H9 (cell line): ENCODE data around the gene RHBDF1. TPM values are rescaled to one million over a fixed set of nuclear protein-coding genes. Genes with fewer than 3 reads are reported as not detected.

Experiments
- DNase-seq: peaks from one replicate; pipeline ENCODE4 v3.0.0-alpha.2; 2017
- H2AFZ ChIP-seq: one replicate; pipeline ENCODE4 v1.6.1; 2013; ENCODE audit warnings: mild to moderate bottlenecking, low read length, control low read depth, moderate library complexity
- H2AK5ac ChIP-seq: 2 replicates; pipeline ENCODE4 v1.6.1; 2013; ENCODE audit warnings: low read length, control low read depth, mixed read lengths; ENCODE audit not compliant: insufficient read length
- H2BK120ac ChIP-seq: one replicate; pipeline ENCODE4 v1.6.1; 2013; ENCODE audit warnings: low read depth, mild to moderate bottlenecking, low read length, control low read depth, inconsistent platforms; ENCODE audit not compliant: poor library complexity, severe bottlenecking
- H2BK12ac ChIP-seq: 2 replicates; pipeline ENCODE4 v1.6.1; 2013; ENCODE audit warnings: low read length, control low read depth, mixed read lengths, low read depth; ENCODE audit not compliant: insufficient read length
- H2BK15ac ChIP-seq: 2 replicates; pipeline ENCODE4 v1.6.1; 2013; ENCODE audit warnings: low read depth, low read length, control low read depth
- H2BK20ac ChIP-seq: one replicate; pipeline ENCODE4 v1.6.1; 2013; ENCODE audit warnings: low read depth, mild to moderate bottlenecking, low read length, control low read depth, inconsistent platforms; ENCODE audit not compliant: poor library complexity, severe bottlenecking
- H2BK5ac ChIP-seq: 2 replicates; pipeline ENCODE4 v1.6.1; 2013; ENCODE audit warnings: low read length, control low read depth, mixed read lengths; ENCODE audit not compliant: insufficient read length
- H3K14ac ChIP-seq: 2 replicates; pipeline ENCODE4 v1.6.1; 2013; ENCODE audit warnings: low read length, control low read depth; ENCODE audit not compliant: insufficient read depth
- H3K18ac ChIP-seq: 2 replicates; pipeline ENCODE4 v1.6.1; 2013; ENCODE audit warnings: low read depth, mild to moderate bottlenecking, mixed read lengths, low read length, control low read depth; ENCODE audit not compliant: insufficient read length
- H3K23ac ChIP-seq: 2 replicates; pipeline ENCODE4 v1.6.1; 2013; ENCODE audit warnings: low read length, control low read depth, mixed read lengths, low read depth; ENCODE audit not compliant: insufficient read length
- H3K23me2 ChIP-seq: 2 replicates; pipeline ENCODE4 v1.6.1; 2013; ENCODE audit warnings: low read depth, mild to moderate bottlenecking, mixed read lengths, low read length, control low read depth; ENCODE audit not compliant: insufficient read length, poor library complexity, severe bottlenecking
- H3K27ac ChIP-seq: 2 replicates; pipeline ENCODE4 v1.5.1; 2013; ENCODE audit warnings: low read length, control low read depth, mixed read lengths, low read depth; ENCODE audit not compliant: insufficient read length
- H3K27me3 ChIP-seq: 2 replicates; pipeline ENCODE4 v1.6.1; 2013; ENCODE audit warnings: low read length, control low read depth, inconsistent platforms; ENCODE audit not compliant: insufficient read depth
- H3K4ac ChIP-seq: 2 replicates; pipeline ENCODE4 v1.6.1; 2013; ENCODE audit warnings: low read depth, mild to moderate bottlenecking, control low read depth, inconsistent platforms, low read length, moderate library complexity
- H3K4me1 ChIP-seq: 2 replicates; pipeline ENCODE4 v1.6.1; 2013; ENCODE audit warnings: low read length, control low read depth, inconsistent platforms; ENCODE audit not compliant: insufficient read depth
- H3K4me2 ChIP-seq: 2 replicates; pipeline ENCODE4 v1.6.1; 2013; ENCODE audit warnings: low read length, control low read depth, mixed read lengths; ENCODE audit not compliant: insufficient read length, insufficient read depth
- H3K56ac ChIP-seq: 2 replicates; pipeline ENCODE4 v1.6.1; 2013; ENCODE audit warnings: low read depth, mild to moderate bottlenecking, mixed read lengths, low read length, control low read depth; ENCODE audit not compliant: insufficient read length
- H3K79me1 ChIP-seq: 2 replicates; pipeline ENCODE4 v1.6.1; 2013; ENCODE audit warnings: low read depth, mild to moderate bottlenecking, moderate library complexity, low read length, control low read depth, inconsistent platforms; ENCODE audit not compliant: insufficient read depth, poor library complexity, severe bottlenecking
- H3K79me2 ChIP-seq: 2 replicates; pipeline ENCODE4 v1.6.1; 2013; ENCODE audit warnings: low read length, control low read depth, inconsistent platforms; ENCODE audit not compliant: insufficient read depth
- H3K9ac ChIP-seq: 2 replicates; pipeline ENCODE4 v1.6.1; 2013; ENCODE audit warnings: low read length, control low read depth, mixed read lengths; ENCODE audit not compliant: insufficient read length; ENCODE audit errors: extremely low read depth
- H3K9me3 ChIP-seq: one replicate; pipeline ENCODE4 v1.6.1; 2013; ENCODE audit warnings: low read depth, low read length, inconsistent platforms; ENCODE audit not compliant: control insufficient read depth
- H3T11ph ChIP-seq: one replicate; pipeline ENCODE4 v1.6.1; 2013; ENCODE audit warnings: mild to moderate bottlenecking, low read length, control low read depth, inconsistent platforms
- H4K20me1 ChIP-seq: one replicate; pipeline ENCODE4 v1.6.1; 2013; ENCODE audit not compliant: control insufficient read depth, insufficient read length, insufficient read depth
- H4K5ac ChIP-seq: 2 replicates; pipeline ENCODE4 v1.6.1; 2013; ENCODE audit warnings: low read depth, mild to moderate bottlenecking, mixed read lengths, low read length, control low read depth; ENCODE audit not compliant: insufficient read length
- H4K8ac ChIP-seq: replicated peaks from 2 replicates; pipeline ENCODE4 v1.6.1; 2013; ENCODE audit warnings: low read length, control low read depth, mixed read lengths, low read depth; ENCODE audit not compliant: insufficient read length
- H4K91ac ChIP-seq: 2 replicates; pipeline ENCODE4 v1.6.1; 2013; ENCODE audit warnings: low read depth, mild to moderate bottlenecking, moderate library complexity, mixed read lengths, low read length, control low read depth; ENCODE audit not compliant: insufficient read length
- H3K27ac Mint-ChIP-seq, 3 experiments: 2 replicates in 2 of 3; 3 replicates in 1 of 3; pipeline ENCODE4 v1.8.0; 2020 to 2021; ENCODE audit warnings: mixed read lengths in 3 of 3, mild to moderate bottlenecking in 1 of 3, moderate library complexity in 1 of 3
- H3K27me3 Mint-ChIP-seq: 2 replicates; pipeline ENCODE4 v1.8.0; 2021; ENCODE audit warnings: low read depth, mild to moderate bottlenecking, moderate library complexity, mixed read lengths
- H3K36me3 Mint-ChIP-seq, 3 experiments: 2 replicates in 2 of 3; 3 replicates in 1 of 3; pipeline ENCODE4 v1.8.0; 2020 to 2021; ENCODE audit warnings: low read depth in 3 of 3, mixed read lengths in 3 of 3; ENCODE audit not compliant: insufficient read depth in 1 of 3
- H3K4me1 Mint-ChIP-seq, 2 experiments: 2 replicates each; pipeline ENCODE4 v1.8.0; 2020; ENCODE audit warnings: mixed read lengths in 2 of 2
- H3K4me3 Mint-ChIP-seq, 2 experiments: 2 replicates in 1 of 2; 3 replicates in 1 of 2; pipeline ENCODE4 v1.8.0; 2020 to 2021; ENCODE audit warnings: mild to moderate bottlenecking in 2 of 2, mixed read lengths in 2 of 2, moderate library complexity in 1 of 2
- H3K9me3 Mint-ChIP-seq, 2 experiments: 2 replicates in 1 of 2; 3 replicates in 1 of 2; pipeline ENCODE4 v1.8.0; 2020; ENCODE audit warnings: mild to moderate bottlenecking in 2 of 2, mixed read lengths in 2 of 2, moderate library complexity in 1 of 2
- CTCF ChIP-seq: fragments of 200-600 bp; sonication (generic); conservative IDR thresholded peaks from 3 replicates; pipeline ENCODE4 v1.8.0; 2021; ENCODE audit warnings: antibody characterized with exemption, mild to moderate bottlenecking
- WGBS: extraction: QIAGEN DNeasy Blood & Tissue Kit; methylation state at CpG from one replicate; pipeline ENCODE4 v1.1.7; 2013; ENCODE audit warnings: missing lambda C conversion rate, low lambda C conversion rate, mixed read lengths; ENCODE audit not compliant: insufficient read length; ENCODE audit errors: extremely low coverage; 5-methylcytosine and 5-hydroxymethylcytosine counted together
- total RNA-seq: library from RNA; stranded (reverse); gene quantifications from 2 replicates; pipeline ENCODE4 v1.2.1, GENCODE V29; 2021

RHBDF1 gene
- total RNA-seq, 1 experiment from 2014 or later: 34.6 TPM

- H4K20me1 ChIP-seq: peaks cover 2% of the 10 kb centered on the region
- Mint-ChIP-seq H3K27ac (peak overlapping the region in 2 of 3 experiments; percentile 60 to 94; a peak in 3 of 7 replicates), H3K4me3 (no peak overlapping the region; a peak in 1 of 5 replicates)
Observed at GRCh38 chr16:85865-86264, 13.4 kb upstream of the RHBDF1 start.

More at GRCh38 chr16:85865-86264, 13.4 kb upstream of the RHBDF1 start:
- Histone ChIP-seq H3K27me3 (no peaks in the 10 kb centered on the region), H3K23ac (no peak overlapping the region), H2BK12ac (no peak overlapping the region), H3K4me1 (no peaks in the 10 kb centered on the region), H2AK5ac (no peak overlapping the region), H3T11ph (no peak overlapping the region), H4K91ac (no peak overlapping the region), H2BK120ac (no peak overlapping the region), H3K79me2 (no peaks in the 10 kb centered on the region), H3K23me2 (no peaks in the 10 kb centered on the region), H2BK15ac (no peak overlapping the region), H2AFZ (no peak overlapping the region), H3K4me2 (no peak overlapping the region), H4K5ac (no peak overlapping the region), H4K8ac (no peak overlapping the region), H3K79me1 (no peaks in the 10 kb centered on the region), H3K14ac (no peak overlapping the region), H3K9me3 (no peaks in the 10 kb centered on the region), H3K56ac (no peak overlapping the region), H3K18ac (no peak overlapping the region), H3K9ac (no peak overlapping the region), H2BK5ac (no peak overlapping the region), H3K27ac (no peak overlapping the region), H2BK20ac (no peak overlapping the region), H3K4ac (no peak overlapping the region)
- no peak for TF ChIP-seq CTCF
- no peak for DNase-seq
- Mint-ChIP-seq H3K36me3 (peaks cover 8 to 47% (median 35%) of the 10 kb centered on the region in 3 experiments), H3K4me1 (peaks cover 7 to 8% of the 10 kb centered on the region in 2 experiments; a peak in 3 of 4 replicates), H3K9me3 (no peaks in the 10 kb centered on the region), H3K27me3 (no peaks in the 10 kb centered on the region; the same call in 1 of the 2 replicates)
- WGBS: no CpG with 5 or more reads among the region's 9 CpGs
